Stimulated activated effector memory CD8-positive, alpha-beta T cell treated with anti-CD3 and anti-CD28 coated beads, Interleukin-12 subunit alpha, Interleukin-12 subunit beta, amount 100 ng/mL, for 72 hours (primary cell): ENCODE results near the gene RXRB.

ENCODE experiments used
- ATAC-seq: fragments of 150-1000 bp; cut with Tn5 transposase; 2 replicates; pipeline ENCODE4 v1.10.0; 2021
- DNase-seq, 2 donors: peaks; one replicate each; pipeline ENCODE4 v3.0.0; 2021 to 2022; ENCODE audit warnings: low spot score in 2 of 2
- H3K27ac Mint-ChIP-seq: one replicate; pipeline ENCODE4 v1.8.0; 2022; ENCODE audit warnings: mild to moderate bottlenecking, mixed read lengths
- H3K36me3 Mint-ChIP-seq: one replicate; pipeline ENCODE4 v1.8.0; 2022; ENCODE audit warnings: mild to moderate bottlenecking, mixed read lengths
- H3K4me1 Mint-ChIP-seq: one replicate; pipeline ENCODE4 v1.8.0; 2022; ENCODE audit warnings: mixed read lengths
- H3K4me3 Mint-ChIP-seq: one replicate; pipeline ENCODE4 v1.8.0; 2022; ENCODE audit warnings: mild to moderate bottlenecking, mixed read lengths
- H3K9me3 Mint-ChIP-seq: one replicate; pipeline ENCODE4 v1.8.0; 2022; ENCODE audit warnings: mixed read lengths

RXRB gene

GRCh38 chr6:33177552-33178446 is 22.7 kb downstream of the RXRB start:
- ATAC-seq (no peak), DNase-seq (no peak)
- H3K9me3 Mint-ChIP-seq: peaks cover 2% of the 10 kb centered on the region
- no peaks in the 10 kb centered on the region for H3K36me3 Mint-ChIP-seq
- no peak overlapping the region for H3K4me3 Mint-ChIP-seq
- peaks cover 8% of the 10 kb centered on the region for H3K4me1 Mint-ChIP-seq
- peak overlapping the region; percentile 8 for H3K27ac Mint-ChIP-seq

GRCh38 chr6:33176906-33177305 is 23.6 kb downstream of the RXRB start:
- DNase-seq (no peak), ATAC-seq (no peak)
- Mint-ChIP-seq H3K4me1 (peaks cover 4% of the 10 kb centered on the region), H3K9me3 (no peaks in the 10 kb centered on the region), H3K4me3 (no peak overlapping the region), H3K27ac (no peak overlapping the region), H3K36me3 (no peaks in the 10 kb centered on the region)

- Mint-ChIP-seq H3K4me1 (peaks cover 4% of the 10 kb centered on the region), H3K27ac (peak overlapping the region; percentile 33), H3K36me3 (no peaks in the 10 kb centered on the region), H3K9me3 (no peaks in the 10 kb centered on the region), H3K4me3 (no peak overlapping the region)
- DNase-seq (no peak), ATAC-seq (no peak)
These were observed 24.9 kb downstream of the RXRB start for GRCh38 chr6:33175436-33176069.

GRCh38 chr6:33174784-33175183 is 25.7 kb downstream of the RXRB start:
- ATAC-seq: no peak
- no peak overlapping the region for H3K27ac Mint-ChIP-seq
- no peak for DNase-seq
- no peaks in the 10 kb centered on the region for H3K36me3 Mint-ChIP-seq
- H3K9me3 Mint-ChIP-seq: no peaks in the 10 kb centered on the region
- no peak overlapping the region for H3K4me3 Mint-ChIP-seq
- peaks cover 4% of the 10 kb centered on the region for H3K4me1 Mint-ChIP-seq

- Mint-ChIP-seq H3K4me1 (peaks cover 11% of the 10 kb centered on the region), H3K9me3 (no peaks in the 10 kb centered on the region), H3K27ac (no peak overlapping the region), H3K4me3 (no peak overlapping the region), H3K36me3 (no peaks in the 10 kb centered on the region)
- ATAC-seq: no peak
- DNase-seq: no peak
These were observed 26.8 kb downstream of the RXRB start for GRCh38 chr6:33173535-33174180.

- ATAC-seq (no peak), DNase-seq (no peak)
- no peak overlapping the region for H3K27ac Mint-ChIP-seq
- H3K4me1 Mint-ChIP-seq: peaks cover 11% of the 10 kb centered on the region
- H3K9me3 Mint-ChIP-seq: no peaks in the 10 kb centered on the region
- H3K4me3 Mint-ChIP-seq: no peak overlapping the region
- H3K36me3 Mint-ChIP-seq: no peaks in the 10 kb centered on the region
These were observed 27.6 kb downstream of the RXRB start for GRCh38 chr6:33172688-33173534.

GRCh38 chr6:33171880-33172687 is 28.4 kb downstream of the RXRB start:
- ATAC-seq (no peak), DNase-seq (no peak)
- Mint-ChIP-seq H3K27ac (no peak overlapping the region), H3K4me3 (no peak overlapping the region), H3K4me1 (peaks cover 8% of the 10 kb centered on the region), H3K36me3 (no peaks in the 10 kb centered on the region), H3K9me3 (no peaks in the 10 kb centered on the region)

- no peak for ATAC-seq
- Mint-ChIP-seq H3K9me3 (no peaks in the 10 kb centered on the region), H3K4me3 (no peak overlapping the region), H3K4me1 (peaks cover 7% of the 10 kb centered on the region), H3K36me3 (no peaks in the 10 kb centered on the region), H3K27ac (no peak overlapping the region)
- DNase-seq: no peak
These were observed 29.2 kb downstream of the RXRB start for GRCh38 chr6:33171016-33171879.

- Mint-ChIP-seq H3K4me1 (peaks cover 7% of the 10 kb centered on the region), H3K27ac (no peak overlapping the region), H3K4me3 (no peak overlapping the region), H3K9me3 (no peaks in the 10 kb centered on the region), H3K36me3 (no peaks in the 10 kb centered on the region)
- ATAC-seq (no peak), DNase-seq (no peak)
These were observed 30.1 kb downstream of the RXRB start for GRCh38 chr6:33170176-33171015.

- Mint-ChIP-seq H3K9me3 (no peaks in the 10 kb centered on the region), H3K4me3 (no peak overlapping the region), H3K4me1 (peaks cover 7% of the 10 kb centered on the region), H3K27ac (peak overlapping the region; percentile 32), H3K36me3 (no peaks in the 10 kb centered on the region)
- DNase-seq (no peak), ATAC-seq (no peak)
These were observed 30.9 kb downstream of the RXRB start for GRCh38 chr6:33169291-33170175.

GRCh38 chr6:33168639-33169038 is 31.8 kb downstream of the RXRB start:
- no peak overlapping the region for H3K4me3 Mint-ChIP-seq
- ATAC-seq: no peak
- H3K4me1 Mint-ChIP-seq: peaks cover 7% of the 10 kb centered on the region
- no peaks in the 10 kb centered on the region for H3K9me3 Mint-ChIP-seq
- H3K27ac Mint-ChIP-seq: peak overlapping the region; percentile 32
- DNase-seq: no peak
- H3K36me3 Mint-ChIP-seq: no peaks in the 10 kb centered on the region

GRCh38 chr6:33168284-33168601 is 32.2 kb downstream of the RXRB start:
- Mint-ChIP-seq H3K36me3 (no peaks in the 10 kb centered on the region), H3K4me1 (peaks cover 7% of the 10 kb centered on the region), H3K27ac (no peak overlapping the region), H3K4me3 (no peak overlapping the region), H3K9me3 (no peaks in the 10 kb centered on the region)
- ATAC-seq: no peak
- DNase-seq: no peak
